Activated CD4-positive, alpha-beta T cell treated with anti-CD3 and anti-CD28 coated beads, Interleukin-10, Interleukin-2, amounts not matched to agents 100 ng/mL and 50 ng/mL, durations not matched to agents 16 hours and 8 hours (primary cell): ENCODE data around the gene TBC1D1.
A peak's percentile ranks its signal among the peaks of the same experiment; 100 is the strongest.

Experiments used
- DNase-seq: peaks from one replicate; pipeline ENCODE4 v3.0.0-alpha.2; 2020

The TBC1D1 gene

DNA sequence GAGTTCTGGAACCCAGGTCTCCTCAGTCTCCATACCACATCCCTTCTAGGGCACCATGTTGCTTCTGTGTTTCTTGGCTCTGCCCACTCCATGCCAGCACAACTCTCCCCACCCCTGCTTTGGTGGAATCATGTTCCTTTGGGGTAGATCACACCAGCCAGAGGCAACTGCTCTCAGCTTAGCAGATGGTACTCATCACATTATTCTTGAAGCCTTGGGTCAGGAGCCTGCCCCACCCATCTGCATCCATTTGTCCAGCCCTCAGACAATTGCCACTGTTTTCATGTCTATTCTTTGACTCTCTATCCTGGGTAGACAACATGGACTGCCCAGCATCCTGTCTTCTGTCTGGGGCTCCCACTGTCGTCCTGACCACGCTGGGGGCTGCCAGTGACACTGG lies 216.9 kb downstream of the TBC1D1 start:
- no peak for DNase-seq

DNA sequence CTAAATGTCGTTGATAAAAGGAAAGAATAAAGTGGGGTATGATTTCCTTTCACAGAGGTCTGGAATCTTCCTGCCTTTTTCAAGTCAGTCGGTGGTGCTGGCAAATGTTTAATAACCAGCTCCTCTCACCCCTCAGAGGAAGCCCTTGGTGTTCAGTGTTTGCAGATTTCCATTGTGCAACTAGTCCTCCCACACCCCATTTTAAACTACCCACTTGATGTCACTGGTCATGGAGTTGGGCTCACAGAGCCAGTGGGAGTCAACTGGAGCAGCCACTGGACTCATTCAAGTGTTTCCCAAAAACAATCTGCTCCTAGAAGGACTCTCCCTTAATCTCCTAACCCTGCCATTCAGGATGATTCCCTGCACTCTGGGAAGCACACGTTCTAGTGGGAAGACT lies 218.5 kb downstream of the TBC1D1 start:
- DNase-seq: no peak

DNA sequence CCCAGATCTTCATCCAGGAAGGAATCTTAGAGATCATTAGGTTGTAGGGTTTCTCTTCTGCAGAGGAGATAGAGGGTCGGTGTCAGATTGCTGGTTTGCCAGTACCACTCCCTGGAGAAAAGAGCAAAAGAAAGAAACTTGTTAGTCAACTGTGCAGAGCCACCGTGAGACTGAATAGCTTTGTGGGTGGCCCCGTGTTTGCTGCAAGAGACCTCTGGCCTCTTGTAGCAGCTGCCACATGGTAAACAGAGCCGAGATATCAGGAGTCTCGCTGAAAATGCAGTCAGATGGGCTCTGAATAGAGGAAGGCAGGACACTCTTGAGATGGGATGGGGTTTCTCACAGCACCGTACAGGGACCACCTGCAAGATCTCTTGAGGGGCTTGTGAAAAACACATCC lies 219.0 kb downstream of the TBC1D1 start:
- DNase-seq: no peak

DNA sequence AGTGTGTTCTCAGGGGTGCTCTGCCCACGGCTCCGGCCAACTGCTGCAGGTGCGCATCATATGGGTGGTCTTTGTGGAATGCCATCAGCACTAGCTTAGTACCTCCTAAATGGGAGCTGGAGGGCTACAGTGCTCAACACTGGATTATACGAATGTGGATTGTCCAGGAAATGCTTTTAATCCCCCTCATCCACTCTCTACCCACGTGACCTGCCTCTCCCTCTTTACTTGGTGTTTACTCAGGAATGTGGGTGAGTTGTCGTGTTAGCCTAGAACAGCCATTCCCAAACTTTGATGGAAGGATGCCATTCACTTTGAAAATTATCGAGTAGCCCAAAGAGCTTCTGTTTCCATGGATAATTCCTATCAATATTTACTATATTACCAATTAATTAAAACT lies 220.1 kb downstream of the TBC1D1 start:
- DNase-seq: no peak

DNA sequence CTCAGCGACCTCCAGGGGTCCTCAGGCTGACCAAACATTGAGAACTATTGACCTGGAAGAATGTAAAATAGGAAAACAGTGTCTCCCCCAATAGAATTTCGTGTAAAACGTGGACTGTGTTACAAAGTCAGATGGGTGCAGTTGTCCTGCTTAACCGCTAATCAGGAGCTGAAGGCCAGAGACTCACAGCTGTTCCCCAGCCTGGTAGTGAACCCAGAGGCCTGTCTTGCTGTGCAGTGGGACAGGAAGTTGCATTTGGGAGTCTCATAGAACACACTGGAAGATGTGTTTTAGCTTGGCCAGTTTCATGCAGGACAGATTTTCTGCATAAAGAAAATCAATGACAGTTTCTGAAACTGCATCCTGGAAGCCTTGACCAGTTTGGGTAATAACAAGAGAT lies 220.8 kb downstream of the TBC1D1 start:
- no peak for DNase-seq

DNA sequence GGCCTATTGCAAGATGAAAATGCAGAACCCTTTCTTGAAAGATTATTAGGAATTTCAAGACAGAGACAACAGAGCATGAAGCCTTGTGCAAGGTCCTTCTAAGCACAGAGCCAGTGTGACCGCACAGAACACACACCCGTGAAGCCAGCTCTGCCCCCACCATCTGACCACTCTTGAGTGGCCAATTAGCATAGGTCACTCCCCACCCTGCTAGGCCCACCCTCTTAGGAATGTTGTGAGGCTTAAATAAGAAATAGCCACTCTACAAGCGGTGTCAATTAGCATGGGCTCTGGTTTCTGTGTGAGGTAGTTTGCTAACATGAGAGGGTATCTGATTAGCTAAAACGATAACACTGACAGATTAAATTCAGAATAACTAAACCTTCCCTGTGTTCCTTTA lies 222.2 kb downstream of the TBC1D1 start:
- DNase-seq: no peak

DNA sequence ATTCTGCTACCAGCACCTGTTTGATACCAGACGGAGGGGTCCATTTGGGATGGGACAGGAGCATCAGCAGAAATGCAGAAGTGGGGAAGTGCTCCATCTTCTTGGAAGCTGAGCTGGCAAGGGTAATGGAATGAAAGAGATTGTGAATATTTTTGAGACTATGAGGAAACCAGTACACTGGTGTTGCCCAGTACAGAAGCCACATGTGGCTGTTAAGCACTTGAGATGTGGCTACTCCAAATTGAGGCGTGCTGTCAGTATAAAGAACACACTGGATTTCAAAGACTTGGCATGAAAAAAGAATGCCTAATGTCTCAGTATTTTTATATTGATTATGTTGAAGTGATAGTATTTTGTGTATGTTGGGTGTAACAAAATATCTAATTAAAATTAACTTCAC lies 222.7 kb downstream of the TBC1D1 start:
- DNase-seq: no peak

DNA sequence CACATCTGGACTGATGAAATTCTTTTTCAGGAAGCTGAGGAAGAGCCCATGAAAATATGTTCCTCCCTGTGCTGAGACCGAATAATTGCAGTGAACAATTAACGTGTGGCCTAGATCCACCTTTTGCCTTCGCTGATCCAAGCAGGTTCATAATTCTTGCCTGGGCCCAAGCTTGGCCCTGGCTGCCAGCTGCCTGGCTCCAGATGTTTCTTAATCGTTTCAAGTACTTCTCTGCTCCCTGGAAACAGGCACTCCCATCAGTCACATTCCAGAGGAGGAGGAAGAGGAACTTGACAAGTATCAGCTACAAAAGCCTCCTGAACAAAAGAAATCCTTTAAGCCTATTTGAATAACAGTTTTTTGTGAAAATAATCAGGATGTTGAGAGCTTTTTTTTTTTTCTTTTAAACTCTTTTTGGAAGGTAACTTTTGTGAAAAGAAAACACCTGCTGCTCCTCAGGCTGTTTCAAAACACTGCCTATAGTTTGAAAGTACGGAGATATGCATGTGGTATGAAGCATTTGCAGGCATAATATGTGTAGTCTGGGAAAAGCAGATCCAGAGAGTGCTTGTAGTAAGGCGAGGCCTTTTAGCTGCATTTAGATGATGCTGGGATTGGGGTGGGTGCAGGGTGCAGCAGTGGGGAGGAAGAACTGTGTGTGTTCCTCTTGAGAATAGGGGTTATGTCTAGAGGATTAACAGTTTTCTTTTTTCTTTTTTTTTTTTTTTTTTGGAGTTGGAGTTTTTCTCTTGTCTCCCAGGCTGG lies 223.7 kb downstream of the TBC1D1 start:
- DNase-seq: no peak

DNA sequence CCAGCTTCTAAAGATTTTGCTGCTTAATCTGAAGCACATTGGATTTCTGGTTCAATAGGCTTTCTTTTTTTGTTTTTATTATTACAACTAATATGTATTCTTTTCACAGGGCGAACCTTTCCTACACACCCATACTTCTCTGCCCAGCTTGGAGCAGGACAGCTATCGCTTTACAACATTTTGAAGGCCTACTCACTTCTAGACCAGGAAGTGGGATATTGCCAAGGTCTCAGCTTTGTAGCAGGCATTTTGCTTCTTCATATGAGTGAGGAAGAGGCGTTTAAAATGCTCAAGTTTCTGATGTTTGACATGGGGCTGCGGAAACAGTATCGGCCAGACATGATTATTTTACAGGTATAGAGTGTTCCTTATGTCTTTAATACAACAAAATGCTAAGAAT lies 224.7 kb downstream of the TBC1D1 start:
- no peak for DNase-seq

DNA sequence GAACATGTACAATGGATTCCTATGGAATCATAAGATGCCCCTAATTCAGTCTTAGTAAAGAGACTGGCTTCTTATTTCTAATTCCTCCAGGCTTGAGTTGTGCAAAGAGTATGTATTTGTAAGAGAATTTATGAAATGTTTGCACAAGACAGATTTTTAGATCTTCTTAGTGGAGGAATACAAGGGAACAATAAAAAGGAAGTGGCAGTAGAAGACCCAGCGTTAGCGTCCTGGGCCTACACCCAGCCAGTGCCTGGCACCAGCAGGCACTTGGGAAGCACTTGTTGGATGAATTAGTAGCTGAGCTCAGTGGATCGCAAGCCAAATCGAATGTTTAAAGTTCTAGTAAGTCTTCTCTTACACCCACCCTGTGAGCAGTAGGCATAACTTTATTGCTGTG lies 226.7 kb downstream of the TBC1D1 start:
- no peak for DNase-seq

DNA sequence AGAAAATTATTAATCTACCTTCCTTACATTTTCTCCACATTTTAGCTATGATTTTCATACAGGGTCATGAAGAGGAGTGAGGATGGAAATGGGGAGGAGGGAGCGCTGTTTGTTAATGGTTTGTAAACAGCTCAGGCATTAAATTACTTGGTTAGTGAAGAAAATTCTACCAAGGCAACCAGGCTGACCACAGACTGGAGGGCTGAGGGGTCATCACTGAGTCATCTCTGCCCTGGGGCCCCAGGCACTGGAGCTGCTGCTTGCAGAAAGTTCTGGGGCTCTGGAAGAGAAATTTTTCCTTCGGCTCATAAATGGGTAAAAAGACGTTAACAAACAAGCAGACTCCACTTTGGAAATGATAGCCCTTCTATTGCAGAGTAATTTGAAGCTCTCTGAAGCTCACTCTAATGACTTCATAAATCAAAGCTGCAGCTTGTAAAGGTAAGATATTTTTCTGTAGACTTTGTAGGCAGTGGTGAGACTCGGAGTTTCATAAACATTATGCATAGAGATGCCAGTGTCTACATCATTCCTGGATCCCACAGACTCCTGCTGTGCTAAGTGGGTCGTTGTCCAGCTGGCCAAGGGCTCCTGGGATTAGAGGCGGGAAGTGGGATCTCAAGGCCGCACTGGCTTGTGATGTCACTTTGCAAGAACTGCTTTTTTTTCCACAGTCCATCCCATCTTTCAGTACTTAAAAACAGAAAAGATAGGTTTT lies 228.9 kb downstream of the TBC1D1 start:
- DNase-seq: no peak

DNA sequence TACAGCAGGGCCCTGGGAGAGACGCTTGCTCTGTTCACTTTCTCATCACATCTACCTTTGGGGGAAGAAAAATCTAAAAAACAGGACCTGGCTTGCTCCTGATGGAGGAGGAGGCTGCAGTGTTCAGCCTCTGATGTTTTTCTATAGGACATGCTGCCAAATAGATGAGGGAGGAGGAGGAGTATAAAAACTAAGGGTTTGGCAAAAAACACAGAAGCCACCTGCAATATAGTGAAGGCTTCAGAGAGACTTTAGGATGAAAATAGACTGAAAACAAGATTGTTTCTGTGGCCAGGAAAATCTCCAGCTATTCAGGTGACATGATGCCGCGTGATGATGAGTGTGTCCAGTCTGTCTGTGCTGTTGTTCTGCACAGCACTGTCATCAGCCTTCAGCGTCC lies 229.9 kb downstream of the TBC1D1 start:
- DNase-seq: no peak

DNA sequence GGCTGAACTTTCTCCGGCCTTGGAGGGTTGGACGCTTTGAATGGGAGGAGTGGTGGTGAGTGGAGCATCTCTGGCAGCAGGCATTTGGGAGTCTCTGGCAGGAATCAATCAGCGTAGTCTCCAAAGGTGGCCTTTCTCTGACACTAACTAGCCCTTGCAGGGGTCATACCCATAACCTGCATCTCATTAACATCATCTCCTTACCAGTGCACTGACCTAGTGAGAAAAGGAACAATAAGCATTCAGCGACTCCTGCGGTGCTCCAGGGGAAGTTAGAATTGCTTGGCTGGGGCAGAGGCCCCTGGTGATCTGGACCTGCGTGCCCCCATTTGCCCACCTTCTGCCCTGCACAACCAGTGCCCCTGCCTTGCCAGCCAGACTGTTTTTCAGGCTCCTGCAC lies 231.2 kb downstream of the TBC1D1 start:
- DNase-seq: no peak

DNA sequence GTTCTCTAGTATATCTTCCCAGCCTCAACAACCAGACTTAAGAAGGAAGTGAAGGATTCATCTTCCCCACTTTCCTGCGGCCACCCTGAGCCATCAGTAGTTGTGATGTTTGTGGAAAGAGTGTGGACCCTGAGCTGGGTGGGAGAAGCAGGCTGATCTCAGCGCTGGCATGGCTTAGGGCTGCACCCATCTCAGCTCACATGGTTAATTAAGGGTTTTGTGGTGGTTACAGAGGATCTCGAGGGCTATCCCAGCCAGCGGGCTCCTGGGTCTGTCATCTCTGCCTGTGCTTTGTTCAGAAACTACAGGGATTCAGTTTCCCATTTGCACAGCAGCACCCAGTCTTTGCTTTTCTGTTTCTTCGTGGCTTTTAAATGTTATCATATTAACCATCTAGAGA lies 232.7 kb downstream of the TBC1D1 start:
- DNase-seq: no peak

DNA sequence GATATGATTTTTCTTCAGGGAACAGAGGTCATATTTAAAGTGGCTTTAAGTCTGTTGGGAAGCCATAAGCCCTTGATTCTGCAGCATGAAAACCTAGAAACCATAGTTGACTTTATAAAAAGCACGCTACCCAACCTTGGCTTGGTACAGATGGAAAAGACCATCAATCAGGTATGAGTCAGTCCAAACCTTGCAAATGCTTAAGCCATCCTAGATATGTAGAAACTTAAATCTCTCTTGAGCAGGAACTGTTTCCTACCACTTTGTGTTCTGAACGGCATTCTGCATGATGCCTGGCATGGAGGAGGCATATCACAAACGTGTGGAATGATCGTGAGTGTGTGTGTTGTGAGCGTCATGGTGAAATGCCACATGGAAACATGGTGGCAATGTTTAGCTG lies 234.1 kb downstream of the TBC1D1 start:
- DNase-seq: no peak

DNA sequence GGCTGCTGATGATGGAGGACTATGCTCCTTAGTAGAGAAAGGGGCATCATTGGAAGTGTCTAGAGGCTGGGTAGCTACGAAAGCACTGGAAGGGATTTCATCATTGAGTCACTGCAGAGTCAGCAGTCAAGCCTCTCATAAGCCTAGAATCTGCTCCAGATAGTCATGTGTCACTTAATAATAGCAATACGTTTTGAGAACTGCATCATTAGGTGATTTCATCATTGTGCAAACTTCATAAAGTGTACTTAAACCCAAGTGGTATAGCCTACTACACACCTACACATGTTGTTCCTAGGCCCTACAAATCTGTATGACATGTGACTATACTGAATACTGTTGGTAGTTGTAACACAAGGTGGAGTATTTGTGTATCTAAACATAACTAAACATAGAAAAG lies 234.9 kb downstream of the TBC1D1 start:
- no peak for DNase-seq

DNA sequence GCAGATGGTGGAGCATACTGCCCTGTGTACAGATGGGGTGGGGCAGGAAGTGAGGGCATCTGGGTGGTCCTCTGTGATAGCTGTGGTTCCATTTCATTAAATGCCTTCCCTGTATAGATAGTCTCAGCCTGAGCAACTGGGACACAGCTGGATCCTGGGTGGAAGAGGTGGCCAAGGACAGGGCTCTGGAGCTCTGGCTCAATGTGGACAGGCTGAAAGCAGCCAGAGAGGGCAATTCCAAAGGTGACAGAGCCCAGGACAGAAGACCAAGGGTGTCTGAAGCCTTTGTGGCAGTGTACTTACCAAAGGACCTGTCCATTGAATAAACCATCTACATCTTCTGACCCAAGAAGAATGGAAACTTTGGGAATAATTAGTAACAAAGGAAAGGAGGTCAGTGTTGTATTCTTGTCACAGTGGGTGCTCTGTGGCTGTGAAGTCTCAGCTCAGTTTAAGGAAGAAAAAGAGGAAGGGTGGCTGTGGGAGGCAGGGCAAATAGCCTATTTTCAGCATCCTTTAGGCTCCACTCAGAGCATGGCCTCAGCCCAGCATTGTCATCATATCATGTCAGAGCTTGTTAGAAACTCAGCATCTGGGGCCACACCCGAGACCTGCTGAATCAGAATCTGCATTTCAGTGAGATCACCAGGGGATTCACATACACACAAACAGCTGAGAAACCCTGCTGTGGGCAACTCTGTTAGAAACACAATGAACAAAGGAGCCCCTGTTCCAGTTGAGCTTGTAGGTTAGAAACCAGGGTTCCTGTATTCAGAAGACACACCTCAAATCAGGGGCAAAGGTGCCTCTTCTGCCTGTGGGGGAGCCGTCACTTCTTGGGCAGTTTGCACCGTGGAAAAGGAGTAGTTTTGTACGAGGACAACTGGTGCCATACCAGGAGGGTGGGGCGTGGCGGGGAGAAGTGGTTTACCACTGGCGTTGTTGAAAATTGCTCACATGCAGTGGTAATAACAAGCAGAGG lies 237.9 kb downstream of the TBC1D1 start:
- peak; percentile 93 for DNase-seq

DNA sequence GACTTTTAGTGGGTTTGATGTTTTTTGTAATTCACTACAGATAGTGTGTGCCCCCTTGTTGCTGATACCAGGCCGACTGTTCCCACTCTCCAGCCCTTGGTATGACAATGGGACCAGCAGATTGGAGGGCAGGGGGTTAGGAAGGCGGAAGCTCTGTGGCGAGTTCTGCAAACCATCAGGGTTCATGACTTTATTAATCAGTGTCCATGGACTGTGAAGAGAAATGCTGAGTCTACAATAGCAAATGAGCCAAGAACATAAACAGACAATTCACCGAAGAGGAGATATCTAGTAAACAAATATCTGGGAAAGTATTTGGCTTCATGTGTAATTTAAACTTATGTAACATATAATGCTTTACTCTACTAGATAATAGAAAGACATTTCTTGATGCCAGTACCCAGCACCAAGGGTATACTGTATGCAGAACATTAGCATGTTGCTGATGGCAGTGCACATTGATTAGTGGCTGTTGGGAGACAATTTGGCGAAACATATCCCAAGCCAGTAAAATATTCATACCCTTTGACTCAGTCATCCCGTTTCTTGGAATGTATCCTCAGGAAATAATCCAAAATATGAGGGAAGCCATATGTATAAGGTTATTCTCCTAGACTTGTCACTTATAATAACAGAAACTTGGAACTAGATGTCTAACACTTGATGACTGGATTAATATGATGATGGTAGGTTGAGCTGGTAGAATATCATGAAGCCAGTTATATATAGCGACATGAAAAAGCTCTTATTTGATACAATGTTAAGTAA lies 238.8 kb downstream of the TBC1D1 start:
- no peak for DNase-seq

DNA sequence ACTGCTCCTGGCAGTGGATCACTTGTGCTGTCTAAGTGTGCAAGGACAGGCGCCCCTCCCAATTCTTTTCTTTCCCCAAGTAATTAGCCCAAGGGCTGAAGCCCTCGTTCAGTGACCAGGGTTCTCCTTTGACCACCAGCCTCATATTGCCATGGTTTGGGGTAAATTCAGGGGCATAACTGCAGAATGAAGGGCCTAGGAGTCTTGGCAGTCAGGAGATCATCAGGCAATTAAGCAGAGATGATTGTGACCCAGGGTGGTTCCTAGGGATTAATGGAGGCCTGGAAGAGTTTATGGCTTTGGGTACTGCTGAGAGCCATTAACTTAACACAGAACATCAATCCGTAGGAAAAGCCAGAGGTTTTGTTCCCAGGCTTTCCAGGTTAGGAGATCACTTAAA lies 240.0 kb downstream of the TBC1D1 start:
- no peak for DNase-seq

DNA sequence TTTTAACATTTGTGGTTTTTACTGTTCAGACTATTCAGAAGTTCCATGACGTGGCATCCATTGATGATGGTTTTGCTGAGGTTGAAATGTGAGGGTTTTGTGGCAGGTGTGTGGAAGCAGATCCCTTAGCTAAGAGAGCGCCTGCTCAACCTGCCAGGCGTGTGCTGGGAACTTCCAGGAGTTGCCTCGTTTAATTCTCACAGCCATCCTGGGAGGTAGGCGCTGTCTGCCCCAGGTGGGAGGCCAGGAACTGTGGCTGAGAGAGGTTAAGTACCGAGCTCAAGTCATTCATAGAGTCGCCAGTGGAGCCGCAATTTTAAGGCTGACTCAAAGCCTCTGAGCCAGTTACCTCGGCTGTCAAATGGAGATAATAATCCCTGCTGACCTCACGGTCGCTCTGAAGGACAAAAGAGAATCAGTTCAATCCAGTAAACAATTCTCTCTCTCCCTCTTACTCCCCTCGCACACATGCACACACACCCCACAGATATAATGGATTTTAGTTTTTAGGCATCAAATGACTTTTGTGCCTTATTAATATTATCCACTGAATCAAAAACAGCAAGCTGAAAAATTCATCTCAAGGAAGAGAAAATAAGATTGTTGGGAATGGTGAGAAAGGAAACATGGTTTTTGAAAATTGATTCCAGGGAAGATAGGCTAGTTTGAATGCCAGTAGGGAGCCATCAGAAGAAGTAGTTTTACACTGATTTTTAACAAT lies 240.6 kb downstream of the TBC1D1 start:
- DNase-seq: peak; percentile 91

DNA sequence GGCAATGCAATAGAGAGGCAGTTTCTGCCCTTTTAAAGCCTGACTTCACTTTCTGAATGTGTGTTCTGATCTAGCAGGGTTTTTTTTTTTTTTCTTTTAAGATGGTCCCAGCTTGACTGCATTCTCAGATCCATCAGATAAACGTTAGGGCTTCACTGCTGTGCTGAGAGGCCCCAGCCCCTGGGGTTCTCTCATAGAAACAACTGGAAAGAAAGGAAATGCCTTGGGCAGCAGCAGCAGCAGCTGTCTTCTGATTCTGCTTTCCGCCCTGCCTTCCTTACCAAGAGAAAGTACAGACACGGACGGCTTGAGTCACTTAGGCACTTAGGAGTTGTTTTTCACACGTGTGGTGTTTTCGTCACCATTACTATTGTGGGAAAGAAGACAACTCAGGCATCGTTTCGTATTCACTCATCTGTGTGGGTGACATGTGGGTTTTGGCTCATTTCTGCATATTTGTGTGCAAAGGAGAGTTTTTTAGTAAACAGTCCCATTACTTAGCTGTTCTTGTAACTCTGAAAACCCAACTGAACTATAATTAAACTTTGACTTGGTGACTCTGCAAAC lies 241.3 kb downstream of the TBC1D1 start:
- DNase-seq: peak; percentile 97
